ENCODE measurements around the gene ERFL.
"Not testable (repeated sequence)": the region's sequence is repeated elsewhere in the genome, so short reads cannot be mapped to it uniquely, and the experiment has no call there.

The ERFL gene

GRCh38 chr19:41917676-41918075, 10.6 kb downstream of the ERFL start:
- Histone ChIP-seq H3K4me1 (ENCODE audit: insufficient read depth, poor library complexity, severe bottlenecking) (no peaks in the 10 kb centered on the region), H3K9me3 (ENCODE audit: severe bottlenecking) (no peaks in the 10 kb centered on the region), H3K36me3 (ENCODE audit: low read depth) (no peaks in the 10 kb centered on the region), H3K27ac (ENCODE audit: poor library complexity, severe bottlenecking) (no peak overlapping the region), H3K27me3 (ENCODE audit: insufficient read depth, poor library complexity, severe bottlenecking) (peaks cover 62% of the 10 kb centered on the region), H3K4me3 (ENCODE audit: severe bottlenecking) (no peak overlapping the region)
- DNase-seq (ENCODE audit: low spot score), result no peak
- ATAC-seq (ENCODE audit: low read depth), result no peak
- TF ChIP-seq CTCF (IDR thresholded peaks at IDR 0.05; ENCODE audit: poor library complexity, severe bottlenecking), result no peak

- no peaks in the 10 kb centered on the region for H3K4me1 ChIP-seq (ENCODE audit: insufficient read depth, poor library complexity, severe bottlenecking)
- H3K9me3 ChIP-seq (ENCODE audit: severe bottlenecking), result no peaks in the 10 kb centered on the region
- no peak overlapping the region for H3K4me3 ChIP-seq (ENCODE audit: severe bottlenecking)
- H3K27me3 ChIP-seq (ENCODE audit: insufficient read depth, poor library complexity, severe bottlenecking), result peaks cover 62% of the 10 kb centered on the region
- DNase-seq (ENCODE audit: low spot score) (no peak), ATAC-seq (ENCODE audit: low read depth) (no peak)
- no peak for TF ChIP-seq CTCF (IDR thresholded peaks at IDR 0.05; ENCODE audit: poor library complexity, severe bottlenecking)
- H3K36me3 ChIP-seq (ENCODE audit: low read depth), result no peaks in the 10 kb centered on the region
- H3K27ac ChIP-seq (ENCODE audit: poor library complexity, severe bottlenecking), result no peak overlapping the region
These were observed 12.4 kb downstream of the ERFL start for GRCh38 chr19:41915776-41916414.

DNA sequence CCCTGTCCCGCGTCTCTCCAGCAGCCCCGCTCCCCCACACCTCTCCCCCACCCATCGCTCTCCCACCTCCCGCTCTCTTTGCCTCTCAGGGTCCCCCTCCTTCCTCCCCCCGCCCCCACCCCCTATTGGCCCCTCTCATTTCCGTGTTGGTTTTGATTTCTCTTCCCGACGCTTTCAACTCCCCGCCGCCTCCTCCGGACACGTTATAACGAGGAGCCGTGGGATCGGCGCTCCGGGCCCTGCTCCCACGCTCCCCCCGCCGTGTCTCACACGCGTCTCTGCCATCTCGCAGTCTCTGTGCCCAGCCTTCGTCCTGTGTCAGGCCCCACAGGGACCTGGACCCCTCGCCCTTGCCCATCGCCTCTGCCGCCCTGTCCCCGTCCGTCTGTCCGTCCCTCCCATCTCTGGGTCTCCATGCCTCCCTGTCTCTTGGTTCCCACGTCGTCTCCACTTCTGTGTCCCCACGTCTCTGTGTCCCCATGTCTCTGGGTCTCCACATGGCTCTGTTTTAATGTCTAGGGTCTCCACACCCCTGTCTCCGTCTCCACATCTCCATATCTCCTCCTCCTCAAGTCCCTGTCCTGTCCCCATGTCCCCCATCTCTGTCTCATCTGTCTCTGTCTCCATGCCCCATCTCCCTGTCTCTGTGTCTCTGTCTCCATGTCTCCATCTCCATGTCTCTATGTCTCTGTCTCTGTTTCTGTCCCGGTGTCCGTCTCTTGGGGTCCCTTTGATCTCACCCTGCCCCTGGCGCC, 13.1 kb downstream of the ERFL start:
- Histone ChIP-seq H3K27me3 (ENCODE audit: insufficient read depth, poor library complexity, severe bottlenecking) (peaks cover 65% of the 10 kb centered on the region), H3K9me3 (ENCODE audit: severe bottlenecking) (no peaks in the 10 kb centered on the region), H3K27ac (ENCODE audit: poor library complexity, severe bottlenecking) (no peak overlapping the region), H3K36me3 (ENCODE audit: low read depth) (no peaks in the 10 kb centered on the region), H3K4me1 (ENCODE audit: insufficient read depth, poor library complexity, severe bottlenecking) (no peaks in the 10 kb centered on the region), H3K4me3 (ENCODE audit: severe bottlenecking) (no peak overlapping the region)
- DNase-seq (ENCODE audit: low spot score) (no peak), ATAC-seq (ENCODE audit: low read depth) (no peak)
- TF ChIP-seq CTCF (IDR thresholded peaks at IDR 0.05; ENCODE audit: poor library complexity, severe bottlenecking), result no peak

- H3K27ac ChIP-seq (ENCODE audit: poor library complexity, severe bottlenecking); H3K36me3 ChIP-seq (ENCODE audit: low read depth); DNase-seq (ENCODE audit: low spot score); ATAC-seq (ENCODE audit: low read depth); H3K4me3 ChIP-seq (ENCODE audit: severe bottlenecking); H3K4me1 ChIP-seq (ENCODE audit: insufficient read depth, poor library complexity, severe bottlenecking); H3K9me3 ChIP-seq (ENCODE audit: severe bottlenecking): not testable (repeated sequence)
- peaks cover 65% of the 10 kb centered on the region for H3K27me3 ChIP-seq (ENCODE audit: insufficient read depth, poor library complexity, severe bottlenecking)
These were observed 13.8 kb downstream of the ERFL start for GRCh38 chr19:41914424-41914834.

DNA sequence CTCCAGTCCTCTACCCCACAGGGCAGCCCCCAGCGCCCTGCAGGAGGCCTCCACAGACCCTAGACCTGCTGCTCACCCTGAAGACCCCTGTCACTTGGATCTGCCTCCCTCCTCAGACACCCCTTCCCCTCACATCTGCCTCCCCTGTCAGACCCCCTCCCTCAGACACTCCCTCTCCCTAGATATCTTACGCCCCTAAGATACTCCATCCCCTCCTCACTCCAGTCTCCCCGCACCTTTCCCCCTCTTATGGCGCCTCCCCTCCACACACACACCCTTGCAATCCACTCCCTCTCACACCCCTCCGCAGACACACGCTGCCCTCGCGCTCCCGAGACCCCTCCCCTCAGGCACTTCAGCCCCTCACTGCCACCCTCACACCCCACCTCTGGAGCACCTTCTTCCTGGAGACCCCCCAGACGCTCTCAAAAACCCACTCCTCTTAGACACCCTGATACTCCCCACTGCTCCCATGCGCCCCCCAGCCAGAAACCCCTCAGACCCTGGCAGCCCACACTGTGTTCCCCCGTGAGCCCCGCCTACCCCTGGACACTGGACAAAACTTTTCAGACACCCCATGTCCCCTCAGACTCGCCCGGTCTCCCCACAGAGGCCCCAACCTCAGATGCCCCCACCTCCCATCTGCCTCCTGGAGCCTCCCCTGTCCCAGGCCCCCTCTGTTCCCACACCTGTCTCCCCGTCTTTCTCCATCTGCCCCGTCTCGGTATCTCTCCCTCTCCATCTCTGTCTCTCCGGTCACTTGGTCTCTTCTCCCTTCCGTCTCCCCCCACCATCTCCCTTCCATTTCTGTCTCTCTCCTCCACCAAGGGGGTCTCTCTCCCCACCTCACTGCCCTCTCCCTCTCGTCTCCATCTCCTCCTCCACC, 14.5 kb downstream of the ERFL start:
- no peaks in the 10 kb centered on the region for H3K36me3 ChIP-seq (ENCODE audit: low read depth)
- peaks cover 65% of the 10 kb centered on the region for H3K27me3 ChIP-seq (ENCODE audit: insufficient read depth, poor library complexity, severe bottlenecking)
- H3K27ac ChIP-seq (ENCODE audit: poor library complexity, severe bottlenecking), result no peak overlapping the region
- H3K9me3 ChIP-seq (ENCODE audit: severe bottlenecking), result no peaks in the 10 kb centered on the region
- TF ChIP-seq CTCF (IDR thresholded peaks at IDR 0.05; ENCODE audit: poor library complexity, severe bottlenecking), result no peak
- DNase-seq (ENCODE audit: low spot score) (no peak), ATAC-seq (ENCODE audit: low read depth) (peak; percentile 5; the same call in 2 of the 3 replicates)
- no peaks in the 10 kb centered on the region for H3K4me1 ChIP-seq (ENCODE audit: insufficient read depth, poor library complexity, severe bottlenecking)
- H3K4me3 ChIP-seq (ENCODE audit: severe bottlenecking), result no peak overlapping the region

All from RWPE2 (cell line).